Sigmoid colon (tissue), 3 donors: Measurements from ENCODE around the gene ZNF324B.

Experiments used
- POLR2A ChIP-seq, 2 donors: fragments of 450-650 bp; IDR thresholded peaks; one replicate each; pipeline ENCODE4 v1.6.1; 2016; ENCODE audit warnings: antibody characterized with exemption in 2 of 2, mild to moderate bottlenecking in 2 of 2, moderate library complexity in 2 of 2
- TF ChIP-seq, protein P1 (sequence below), 4 experiments: fragments of 450-650 bp in 3 of 4; fragments of 200-600 bp in 1 of 4; IDR thresholded peaks; one replicate each; pipeline ENCODE4 v1.5.1; 2016 to 2019; ENCODE audit warnings: antibody characterized with exemption in 4 of 4, mild to moderate bottlenecking in 3 of 4, moderate library complexity in 2 of 4

GRCh38 chr19:58409010-58409790 is 42.2 kb upstream of the ZNF324B start:
- TF ChIP-seq, protein P1, sequence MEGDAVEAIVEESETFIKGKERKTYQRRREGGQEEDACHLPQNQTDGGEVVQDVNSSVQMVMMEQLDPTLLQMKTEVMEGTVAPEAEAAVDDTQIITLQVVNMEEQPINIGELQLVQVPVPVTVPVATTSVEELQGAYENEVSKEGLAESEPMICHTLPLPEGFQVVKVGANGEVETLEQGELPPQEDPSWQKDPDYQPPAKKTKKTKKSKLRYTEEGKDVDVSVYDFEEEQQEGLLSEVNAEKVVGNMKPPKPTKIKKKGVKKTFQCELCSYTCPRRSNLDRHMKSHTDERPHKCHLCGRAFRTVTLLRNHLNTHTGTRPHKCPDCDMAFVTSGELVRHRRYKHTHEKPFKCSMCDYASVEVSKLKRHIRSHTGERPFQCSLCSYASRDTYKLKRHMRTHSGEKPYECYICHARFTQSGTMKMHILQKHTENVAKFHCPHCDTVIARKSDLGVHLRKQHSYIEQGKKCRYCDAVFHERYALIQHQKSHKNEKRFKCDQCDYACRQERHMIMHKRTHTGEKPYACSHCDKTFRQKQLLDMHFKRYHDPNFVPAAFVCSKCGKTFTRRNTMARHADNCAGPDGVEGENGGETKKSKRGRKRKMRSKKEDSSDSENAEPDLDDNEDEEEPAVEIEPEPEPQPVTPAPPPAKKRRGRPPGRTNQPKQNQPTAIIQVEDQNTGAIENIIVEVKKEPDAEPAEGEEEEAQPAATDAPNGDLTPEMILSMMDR (IDR thresholded peaks at IDR 0.05), result no peak
- no peak for TF ChIP-seq POLR2A (IDR thresholded peaks at IDR 0.05)
